HG02571 (cell line): Measurements from ENCODE around the gene FUT1.
"Not testable (repeated sequence)": the region's sequence is repeated elsewhere in the genome, so short reads cannot be mapped to it uniquely, and the experiment has no call there.

Experiments
- ATAC-seq: cut with Tn5 transposase; IDR thresholded peaks from one replicate; pipeline ENCODE4 v1.9.1; 2021; ENCODE audit warnings: mild to moderate bottlenecking, moderate library complexity; ENCODE audit not compliant: unreplicated experiment

FUT1 gene

GRCh38 chr19:48768994-48769713 lies 16.7 kb upstream of the FUT1 start:
- no peak for ATAC-seq

- ATAC-seq: not testable (repeated sequence)
Measured at GRCh38 chr19:48768171-48768753, 15.8 kb upstream of the FUT1 start.

GRCh38 chr19:48765816-48766215 lies 13.4 kb upstream of the FUT1 start:
- ATAC-seq: not testable (repeated sequence)

- ATAC-seq: no peak
Measured at GRCh38 chr19:48760504-48761205, 8.2 kb upstream of the FUT1 start.

GRCh38 chr19:48757741-48758144 lies 5.3 kb upstream of the FUT1 start:
- ATAC-seq: no peak

GRCh38 chr19:48757089-48757675 lies 4.7 kb upstream of the FUT1 start:
- ATAC-seq: no peak

- no peak for ATAC-seq
Measured at GRCh38 chr19:48756686-48757085, 4.2 kb upstream of the FUT1 start.

- no peak for ATAC-seq
Measured at GRCh38 chr19:48756212-48756611, 3.8 kb upstream of the FUT1 start.

- ATAC-seq: no peak
Measured at GRCh38 chr19:48755787-48756186, 3.3 kb upstream of the FUT1 start.

GRCh38 chr19:48755084-48755641 lies 2.7 kb upstream of the FUT1 start, which contains the start of gene FGF21:
TSS of gene FGF21 (plus strand) at chr19:48755524. CDS start at chr19:48756237, 713 bp downstream.
- ATAC-seq: no peak

- ATAC-seq: no peak
Measured at GRCh38 chr19:48751845-48752495, 471 bp downstream of the FUT1 start.

GRCh38 chr19:48750771-48751504 lies 1.5 kb downstream of the FUT1 start:
- ATAC-seq: no peak

- no peak for ATAC-seq
Measured at GRCh38 chr19:48750351-48750750, 2.1 kb downstream of the FUT1 start.

- ATAC-seq: no peak
Measured at GRCh38 chr19:48749571-48750198, 2.8 kb downstream of the FUT1 start.

- ATAC-seq: no peak
Measured at GRCh38 chr19:48746738-48747575, 5.5 kb downstream of the FUT1 start, which contains the start of gene IZUMO1. TSS of gene IZUMO1 (minus strand) at chr19:48746909. CDS start at chr19:48745859, 1,050 bp downstream.

- no peak for ATAC-seq
Measured at GRCh38 chr19:48746110-48746509, 6.3 kb downstream of the FUT1 start.

GRCh38 chr19:48745208-48745995 lies 7.0 kb downstream of the FUT1 start:
- no peak for ATAC-seq

- no peak for ATAC-seq
Measured at GRCh38 chr19:48742096-48742495, 10.3 kb downstream of the FUT1 start.
